ENCODE data around the gene STAC3. TPM values are rescaled to one million over a fixed set of nuclear protein-coding genes. Genes with fewer than 3 reads are reported as not detected.
A peak's percentile ranks its signal among the peaks of the same experiment; 100 is the strongest.

STAC3 gene
- total and polyA plus RNA-seq, 12 donors, result 0.30 to 2.9 (median 0.98) TPM

DNA sequence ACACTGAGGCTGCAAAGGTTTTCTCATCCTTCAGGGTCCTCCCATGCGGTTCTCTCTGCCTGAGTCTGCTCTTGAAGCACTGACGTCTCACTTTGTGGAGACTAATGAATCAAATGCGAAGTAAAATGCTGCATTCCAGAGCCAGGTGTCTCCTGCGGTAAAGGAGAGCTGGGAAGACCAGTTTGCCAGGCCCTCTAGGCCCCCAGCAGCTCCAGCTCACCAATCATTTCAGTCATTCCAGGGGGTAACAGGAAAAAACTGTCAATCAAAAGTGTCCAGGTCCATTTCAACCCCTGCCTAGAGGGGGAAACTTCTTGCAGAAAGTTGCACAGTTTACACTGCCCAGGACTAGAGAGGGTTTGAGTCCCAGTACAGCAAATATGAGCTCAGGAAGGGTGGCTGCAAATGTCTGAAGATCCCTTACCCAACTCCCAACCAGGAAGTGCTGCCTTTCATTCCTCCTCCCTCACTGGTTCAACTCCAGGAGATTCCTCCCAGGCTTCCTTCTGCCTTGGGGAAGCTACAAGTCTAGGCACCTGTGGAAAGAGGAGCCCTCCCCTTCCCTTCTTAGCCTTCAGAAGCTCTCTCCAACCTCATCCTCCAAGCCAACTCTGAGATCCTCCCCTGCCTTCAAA lies 37.1 kb downstream of the STAC3 start:
- DNase-seq (no peak), ATAC-seq (peak in 2 of 8 donors; percentile 2)
- Histone ChIP-seq H3K36me3 (peaks cover 0 to 49% (median 5%) of the 10 kb centered on the region in 9 donors), H3K9me3 (no peaks in the 10 kb centered on the region), H3K4me1 (peaks cover 10 to 67% (median 50%) of the 10 kb centered on the region in 9 donors), H3K4me3 (no peak overlapping the region), H3K27ac (peak overlapping the region in 2 of 10 donors; percentile 41 to 49), H3K27me3 (peaks cover 8 to 54% (median 38%) of the 10 kb centered on the region in 7 donors)
- intact Hi-C loops (cut with DNase I), result loop anchor here in 8 of 10 donors (1.0 to 10.0 kb wide), 6 partner anchors 24 to 251 kb away; no protein-coding TSS in a partner anchor
- TF ChIP-seq, protein P1, sequence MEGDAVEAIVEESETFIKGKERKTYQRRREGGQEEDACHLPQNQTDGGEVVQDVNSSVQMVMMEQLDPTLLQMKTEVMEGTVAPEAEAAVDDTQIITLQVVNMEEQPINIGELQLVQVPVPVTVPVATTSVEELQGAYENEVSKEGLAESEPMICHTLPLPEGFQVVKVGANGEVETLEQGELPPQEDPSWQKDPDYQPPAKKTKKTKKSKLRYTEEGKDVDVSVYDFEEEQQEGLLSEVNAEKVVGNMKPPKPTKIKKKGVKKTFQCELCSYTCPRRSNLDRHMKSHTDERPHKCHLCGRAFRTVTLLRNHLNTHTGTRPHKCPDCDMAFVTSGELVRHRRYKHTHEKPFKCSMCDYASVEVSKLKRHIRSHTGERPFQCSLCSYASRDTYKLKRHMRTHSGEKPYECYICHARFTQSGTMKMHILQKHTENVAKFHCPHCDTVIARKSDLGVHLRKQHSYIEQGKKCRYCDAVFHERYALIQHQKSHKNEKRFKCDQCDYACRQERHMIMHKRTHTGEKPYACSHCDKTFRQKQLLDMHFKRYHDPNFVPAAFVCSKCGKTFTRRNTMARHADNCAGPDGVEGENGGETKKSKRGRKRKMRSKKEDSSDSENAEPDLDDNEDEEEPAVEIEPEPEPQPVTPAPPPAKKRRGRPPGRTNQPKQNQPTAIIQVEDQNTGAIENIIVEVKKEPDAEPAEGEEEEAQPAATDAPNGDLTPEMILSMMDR (IDR thresholded peaks at IDR 0.05), result no peak
- WGBS, 2 donors, result 66 to 71% methylated on average over 4 of the region's 4 CpGs

DNA sequence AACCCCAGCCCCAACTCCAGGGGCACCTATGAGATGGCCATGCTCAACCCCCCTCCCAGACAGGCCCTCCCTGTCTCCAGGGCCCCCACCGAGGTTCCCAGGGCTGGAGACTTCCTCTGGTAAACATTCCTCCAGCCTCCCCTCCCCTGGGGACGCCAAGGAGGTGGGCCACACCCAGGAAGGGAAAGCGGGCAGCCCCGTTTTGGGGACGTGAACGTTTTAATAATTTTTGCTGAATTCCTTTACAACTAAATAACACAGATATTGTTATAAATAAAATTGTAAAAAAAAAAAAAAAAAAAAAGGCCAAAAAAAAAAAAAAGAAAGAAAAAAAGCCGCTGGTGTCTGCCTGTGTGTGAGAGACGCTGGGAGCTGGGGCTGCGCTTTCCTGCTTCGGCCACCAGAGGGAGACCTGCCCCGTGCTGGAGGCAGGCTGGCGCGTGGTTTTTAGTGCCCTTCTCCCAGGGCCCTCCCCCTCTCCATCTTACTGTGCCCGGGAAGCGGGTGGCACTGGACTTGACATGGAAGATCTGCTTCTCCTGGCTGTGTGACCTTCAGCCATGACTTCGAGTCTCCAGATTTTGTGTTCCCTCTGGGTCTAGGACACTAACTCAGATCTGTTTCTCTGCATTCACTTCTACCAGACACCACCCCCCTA lies 37.8 kb downstream of the STAC3 start:
- Histone ChIP-seq H3K27me3 (peaks cover 8 to 47% (median 32%) of the 10 kb centered on the region in 7 donors), H3K4me3 (no peak overlapping the region), H3K27ac (peak overlapping the region in 8 of 10 donors; percentile 24 to 76 (median 50)), H3K9me3 (no peaks in the 10 kb centered on the region), H3K4me1 (peaks cover 15 to 73% (median 56%) of the 10 kb centered on the region in 9 donors), H3K36me3 (peaks cover 0 to 56% (median 5%) of the 10 kb centered on the region in 9 donors)
- peak; percentile 30 to 87 (median 75) for ATAC-seq
- intact Hi-C loops (cut with DNase I), result loop anchor here in 5 of 10 donors (1.0 to 10.0 kb wide), 5 partner anchors 25 to 252 kb away; no protein-coding TSS in a partner anchor
- WGBS, 2 donors, result 8 to 10% methylated on average over 16 of the region's 16 CpGs
- TF ChIP-seq, protein P1 (IDR thresholded peaks at IDR 0.05), result peak; percentile 92 to 97 (median 94)
- DNase-seq, result peak; percentile 87 to 88

DNA sequence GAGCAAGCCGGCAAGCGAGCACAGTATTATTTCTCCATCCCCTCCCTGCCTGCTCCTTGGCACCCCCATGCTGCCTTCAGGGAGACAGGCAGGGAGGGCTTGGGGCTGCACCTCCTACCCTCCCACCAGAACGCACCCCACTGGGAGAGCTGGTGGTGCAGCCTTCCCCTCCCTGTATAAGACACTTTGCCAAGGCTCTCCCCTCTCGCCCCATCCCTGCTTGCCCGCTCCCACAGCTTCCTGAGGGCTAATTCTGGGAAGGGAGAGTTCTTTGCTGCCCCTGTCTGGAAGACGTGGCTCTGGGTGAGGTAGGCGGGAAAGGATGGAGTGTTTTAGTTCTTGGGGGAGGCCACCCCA lies 38.3 kb downstream of the STAC3 start:
- peak overlapping the region in 8 of 10 donors; percentile 24 to 76 (median 50) for H3K27ac ChIP-seq
- 68 to 72% methylated on average over 7 of the region's 7 CpGs for WGBS, 2 donors
- TF ChIP-seq, protein P1 (IDR thresholded peaks at IDR 0.05), result no peak
- H3K36me3 ChIP-seq, result peaks cover 0 to 61% (median 5%) of the 10 kb centered on the region in 9 donors
- peaks cover 8 to 42% (median 27%) of the 10 kb centered on the region in 7 donors for H3K27me3 ChIP-seq
- ATAC-seq (peak in 2 of 8 donors; percentile 0), DNase-seq (no peak)
- intact Hi-C loops (cut with DNase I), result loop anchor here in 5 of 10 donors (1.0 to 10.0 kb wide), 5 partner anchors 26 to 252 kb away; no protein-coding TSS in a partner anchor
- no peak overlapping the region for H3K4me3 ChIP-seq
- peaks cover 20 to 73% (median 59%) of the 10 kb centered on the region in 9 donors for H3K4me1 ChIP-seq
- no peaks in the 10 kb centered on the region for H3K9me3 ChIP-seq

Data from heart right ventricle (tissue), 16 donors.